DOHH2 (cell line): ENCODE results near the gene RPS15A.
"Not testable (repeated sequence)": the region's sequence is repeated elsewhere in the genome, so short reads cannot be mapped to it uniquely, and the experiment has no call there.

ENCODE experiments used
- EZH2phosphoT487 ChIP-seq: fragments of 200-600 bp; sonication (generic); IDR thresholded peaks from 2 replicates; pipeline ENCODE4 v1.6.1; 2017; ENCODE audit warnings: borderline replicate concordance, mild to moderate bottlenecking, antibody characterized with exemption, low read length, moderate library complexity, mixed read lengths
- TF ChIP-seq, protein P1 (sequence below): fragments of 200-600 bp; sonication (generic); IDR thresholded peaks from one replicate; pipeline ENCODE4 v1.5.1; 2014; ENCODE audit warnings: antibody characterized with exemption, mild to moderate bottlenecking, low read depth, low read length; ENCODE audit not compliant: poor library complexity, severe bottlenecking

DNA sequence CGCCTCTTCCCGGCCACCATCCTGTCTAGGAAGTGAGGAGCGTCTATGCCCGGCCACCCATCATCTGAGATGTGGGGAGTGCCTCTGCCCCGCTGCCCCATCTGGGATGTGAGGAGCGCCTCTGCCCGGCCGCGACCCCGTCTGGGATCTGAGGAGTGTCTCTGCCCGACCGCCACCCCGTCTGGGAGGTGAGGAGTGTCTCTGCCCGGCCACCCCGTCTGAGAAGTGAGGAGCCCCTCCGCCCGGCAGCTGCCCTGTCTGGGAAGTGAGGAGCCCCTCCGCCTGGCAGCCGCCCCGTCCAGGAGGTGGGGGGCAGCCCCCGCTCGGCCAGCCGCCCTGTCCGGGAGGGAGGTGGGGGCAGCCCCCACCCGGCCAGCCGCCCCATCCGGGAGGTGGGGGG, 55.9 kb downstream of the RPS15A start:
- TF ChIP-seq, protein P1, sequence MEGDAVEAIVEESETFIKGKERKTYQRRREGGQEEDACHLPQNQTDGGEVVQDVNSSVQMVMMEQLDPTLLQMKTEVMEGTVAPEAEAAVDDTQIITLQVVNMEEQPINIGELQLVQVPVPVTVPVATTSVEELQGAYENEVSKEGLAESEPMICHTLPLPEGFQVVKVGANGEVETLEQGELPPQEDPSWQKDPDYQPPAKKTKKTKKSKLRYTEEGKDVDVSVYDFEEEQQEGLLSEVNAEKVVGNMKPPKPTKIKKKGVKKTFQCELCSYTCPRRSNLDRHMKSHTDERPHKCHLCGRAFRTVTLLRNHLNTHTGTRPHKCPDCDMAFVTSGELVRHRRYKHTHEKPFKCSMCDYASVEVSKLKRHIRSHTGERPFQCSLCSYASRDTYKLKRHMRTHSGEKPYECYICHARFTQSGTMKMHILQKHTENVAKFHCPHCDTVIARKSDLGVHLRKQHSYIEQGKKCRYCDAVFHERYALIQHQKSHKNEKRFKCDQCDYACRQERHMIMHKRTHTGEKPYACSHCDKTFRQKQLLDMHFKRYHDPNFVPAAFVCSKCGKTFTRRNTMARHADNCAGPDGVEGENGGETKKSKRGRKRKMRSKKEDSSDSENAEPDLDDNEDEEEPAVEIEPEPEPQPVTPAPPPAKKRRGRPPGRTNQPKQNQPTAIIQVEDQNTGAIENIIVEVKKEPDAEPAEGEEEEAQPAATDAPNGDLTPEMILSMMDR, result not testable (repeated sequence)
- not testable (repeated sequence) for TF ChIP-seq EZH2phosphoT487
